DOHH2 (cell line): ENCODE measurements around the gene ANXA9.

Source experiments
- EZH2phosphoT487 ChIP-seq: fragments of 200-600 bp; sonication (generic); IDR thresholded peaks from 2 replicates; pipeline ENCODE4 v1.6.1; 2017; ENCODE audit warnings: borderline replicate concordance, mild to moderate bottlenecking, antibody characterized with exemption, low read length, moderate library complexity, mixed read lengths
- TF ChIP-seq, protein P1 (sequence below): fragments of 200-600 bp; sonication (generic); IDR thresholded peaks from one replicate; pipeline ENCODE4 v1.5.1; 2014; ENCODE audit warnings: antibody characterized with exemption, mild to moderate bottlenecking, low read depth, low read length; ENCODE audit not compliant: poor library complexity, severe bottlenecking

DNA sequence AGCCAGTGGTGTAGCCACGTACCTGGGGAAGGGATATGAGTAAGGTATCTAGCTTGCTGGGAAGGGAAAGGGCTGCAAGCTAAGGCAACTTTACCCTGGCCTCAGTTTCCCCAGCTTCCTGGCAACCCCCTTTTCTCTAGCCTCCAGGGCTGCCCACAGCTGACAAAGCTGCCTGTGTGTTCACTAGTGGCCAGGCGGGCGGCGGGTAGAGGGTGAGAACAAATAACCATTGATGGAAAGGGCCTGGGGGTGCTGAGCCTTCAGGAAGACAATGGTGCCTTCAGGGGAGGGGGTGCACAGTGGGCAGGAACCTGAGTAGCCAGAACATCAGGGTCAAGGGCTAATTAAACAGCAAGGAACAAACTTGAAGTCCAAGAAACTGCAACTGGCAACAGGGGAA lies 13.6 kb upstream of the ANXA9 start:
- TF ChIP-seq, protein P1, sequence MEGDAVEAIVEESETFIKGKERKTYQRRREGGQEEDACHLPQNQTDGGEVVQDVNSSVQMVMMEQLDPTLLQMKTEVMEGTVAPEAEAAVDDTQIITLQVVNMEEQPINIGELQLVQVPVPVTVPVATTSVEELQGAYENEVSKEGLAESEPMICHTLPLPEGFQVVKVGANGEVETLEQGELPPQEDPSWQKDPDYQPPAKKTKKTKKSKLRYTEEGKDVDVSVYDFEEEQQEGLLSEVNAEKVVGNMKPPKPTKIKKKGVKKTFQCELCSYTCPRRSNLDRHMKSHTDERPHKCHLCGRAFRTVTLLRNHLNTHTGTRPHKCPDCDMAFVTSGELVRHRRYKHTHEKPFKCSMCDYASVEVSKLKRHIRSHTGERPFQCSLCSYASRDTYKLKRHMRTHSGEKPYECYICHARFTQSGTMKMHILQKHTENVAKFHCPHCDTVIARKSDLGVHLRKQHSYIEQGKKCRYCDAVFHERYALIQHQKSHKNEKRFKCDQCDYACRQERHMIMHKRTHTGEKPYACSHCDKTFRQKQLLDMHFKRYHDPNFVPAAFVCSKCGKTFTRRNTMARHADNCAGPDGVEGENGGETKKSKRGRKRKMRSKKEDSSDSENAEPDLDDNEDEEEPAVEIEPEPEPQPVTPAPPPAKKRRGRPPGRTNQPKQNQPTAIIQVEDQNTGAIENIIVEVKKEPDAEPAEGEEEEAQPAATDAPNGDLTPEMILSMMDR = no peak
- TF ChIP-seq EZH2phosphoT487 = no peak
